Measurements from ENCODE around the gene NATD1. TPM values are rescaled to one million over a fixed set of nuclear protein-coding genes. Genes with fewer than 3 reads are reported as not detected.
A peak's percentile ranks its signal among the peaks of the same experiment; 100 is the strongest.

NATD1 gene, protein sequence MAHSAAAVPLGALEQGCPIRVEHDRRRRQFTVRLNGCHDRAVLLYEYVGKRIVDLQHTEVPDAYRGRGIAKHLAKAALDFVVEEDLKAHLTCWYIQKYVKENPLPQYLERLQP
- polyA plus RNA-seq: 1 to 10 TPM; 2.3 to 3.2 TPM

DNA sequence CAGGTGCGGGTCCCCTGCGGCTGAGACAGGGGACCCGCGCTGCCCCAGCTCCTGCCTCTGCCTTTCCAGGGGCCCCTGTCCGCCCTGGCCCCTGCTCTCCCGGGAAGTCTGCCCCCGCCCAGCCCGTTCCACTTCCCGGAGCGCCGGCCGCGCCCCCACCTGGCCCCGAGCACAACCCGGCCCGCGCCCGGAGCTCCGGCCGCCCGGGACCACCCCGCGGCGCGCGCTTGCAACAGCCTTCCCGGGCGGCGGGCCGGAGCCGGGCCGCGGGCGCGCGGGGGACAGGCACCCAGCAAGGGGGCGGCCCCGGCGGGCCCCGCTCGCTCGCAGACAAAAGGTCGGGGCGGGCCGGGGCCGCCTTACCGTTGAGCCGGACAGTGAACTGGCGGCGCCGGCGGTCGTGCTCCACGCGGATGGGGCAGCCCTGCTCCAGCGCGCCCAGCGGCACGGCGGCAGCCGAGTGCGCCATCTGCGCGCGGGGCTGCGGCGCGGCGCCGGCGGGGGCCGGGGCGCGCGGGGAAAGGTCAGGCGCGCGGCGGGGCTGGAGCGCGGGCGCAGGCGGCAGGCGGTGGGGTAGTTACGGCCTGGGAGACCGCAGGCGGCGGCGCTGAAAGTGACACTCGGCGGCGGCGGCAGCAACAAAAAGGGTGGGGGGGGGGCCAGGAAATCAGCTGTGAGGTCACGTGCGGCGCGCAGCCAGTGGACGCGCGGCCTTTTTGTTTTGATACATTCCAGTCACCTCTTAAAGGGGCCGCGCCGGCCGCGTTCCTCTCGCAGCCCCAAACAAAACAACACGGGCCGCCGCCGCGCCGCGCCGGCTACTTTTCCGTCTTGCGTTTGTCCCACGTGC, at the start of gene NATD1:
Gene NATD1 (minus strand): TSS at position 615 of the 850 bp plus-strand sequence. CDS start 146 bp downstream, at position 469.
- 0 to 1% methylated on average over 56 to 117 of the region's 117 CpGs for WGBS, 2 donors
- Histone ChIP-seq H3K27ac (ENCODE audit: low read depth in 2 of 2, low read length in 1 of 2) (peak within 1 kb of the TSS; percentile 57 to 85), H3K27me3 (ENCODE audit: control insufficient read depth in 1 of 2, insufficient read depth in 2 of 2, low read length in 2 of 2) (no peaks in the 10 kb centered on the region), H3K36me3 (ENCODE audit: control insufficient read depth in 2 of 2, insufficient read depth in 2 of 2, low read length in 1 of 2) (no peaks in the 10 kb centered on the region), H3K4me1 (ENCODE audit: control insufficient read depth in 2 of 2, insufficient read depth in 2 of 2, low read length in 1 of 2) (peaks cover 2 to 7% of the 10 kb centered on the region in 2 donors), H3K9me3 (ENCODE audit: control insufficient read depth in 2 of 2, insufficient read depth in 1 of 2, low read depth in 1 of 2, low read length in 1 of 2) (no peaks in the 10 kb centered on the region), H3K4me3 (ENCODE audit: low read depth in 1 of 2, low read length in 2 of 2) (peak within 1 kb of the TSS; percentile 54 to 85)

DNA sequence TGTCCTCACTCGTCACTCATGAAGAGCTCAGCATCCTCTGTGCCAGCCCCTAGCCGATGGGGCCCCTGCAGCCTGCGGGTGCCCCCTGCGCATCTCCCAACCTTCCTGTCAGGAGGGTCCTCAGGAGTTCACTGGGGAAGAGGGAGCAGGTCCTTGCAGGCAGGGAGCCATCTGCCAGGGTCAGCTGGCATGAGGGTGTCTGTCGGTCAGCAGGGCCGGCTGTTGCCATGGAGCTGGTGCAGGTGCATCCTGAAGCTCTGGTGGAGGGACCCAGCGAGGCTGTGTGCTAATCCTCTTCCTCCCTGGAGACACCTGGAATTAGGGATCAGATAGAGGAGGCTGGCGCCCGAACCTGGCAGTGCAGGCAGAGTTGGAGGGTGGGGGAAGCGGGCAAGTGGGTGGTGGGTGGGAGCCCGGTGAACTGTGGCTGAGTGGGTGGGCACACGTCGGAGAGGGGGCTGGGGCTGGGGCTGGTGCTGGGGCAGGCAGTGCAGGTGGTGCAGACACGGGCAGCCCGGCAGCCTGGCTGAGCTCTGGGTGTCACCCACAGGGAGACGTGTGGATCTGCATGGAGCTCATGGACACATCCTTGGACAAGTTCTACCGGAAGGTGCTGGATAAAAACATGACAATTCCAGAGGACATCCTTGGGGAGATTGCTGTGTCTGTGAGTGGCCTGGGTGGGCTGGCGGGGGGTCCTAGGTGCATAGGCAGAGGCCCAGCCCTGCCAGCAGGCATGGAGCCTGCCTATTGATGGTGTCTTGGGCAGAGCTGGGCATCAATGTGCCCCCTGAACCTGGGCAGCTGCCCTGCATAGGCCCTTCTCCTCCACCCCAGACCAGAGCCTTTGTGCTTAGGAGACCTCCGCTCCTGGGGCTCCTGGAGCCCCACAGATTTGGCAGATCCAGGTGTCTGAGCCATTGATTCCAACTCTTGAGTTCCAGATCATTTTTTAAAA, 48.7 kb upstream of the NATD1 start:
- WGBS, 2 donors: 71 to 72% methylated on average over 19 of the region's 19 CpGs

GRCh38 chr17:21300601-21301571, 47.7 kb upstream of the NATD1 start:
- H3K27me3 ChIP-seq (ENCODE audit: control insufficient read depth in 1 of 2, insufficient read depth in 2 of 2, low read length in 2 of 2): no peaks in the 10 kb centered on the region
- peaks cover 3 to 8% of the 10 kb centered on the region in 2 donors for H3K4me1 ChIP-seq (ENCODE audit: control insufficient read depth in 2 of 2, insufficient read depth in 2 of 2, low read length in 1 of 2)
- H3K9me3 ChIP-seq (ENCODE audit: control insufficient read depth in 2 of 2, insufficient read depth in 1 of 2, low read depth in 1 of 2, low read length in 1 of 2): peaks cover 0 to 6% of the 10 kb centered on the region in 2 donors
- H3K27ac ChIP-seq (ENCODE audit: low read depth in 2 of 2, low read length in 1 of 2): no peak overlapping the region
- peaks cover 0 to 51% of the 10 kb centered on the region in 2 donors for H3K36me3 ChIP-seq (ENCODE audit: control insufficient read depth in 2 of 2, insufficient read depth in 2 of 2, low read length in 1 of 2)
- no peak overlapping the region for H3K4me3 ChIP-seq (ENCODE audit: low read depth in 1 of 2, low read length in 2 of 2)
- 76% methylated on average over 31 of the region's 31 CpGs for WGBS, 2 donors

More for the DNA sequence above, 48.7 kb upstream of the NATD1 start:
- Histone ChIP-seq H3K27me3 (ENCODE audit: control insufficient read depth in 1 of 2, insufficient read depth in 2 of 2, low read length in 2 of 2) (no peaks in the 10 kb centered on the region), H3K4me3 (ENCODE audit: low read depth in 1 of 2, low read length in 2 of 2) (no peak overlapping the region), H3K36me3 (ENCODE audit: control insufficient read depth in 2 of 2, insufficient read depth in 2 of 2, low read length in 1 of 2) (peaks cover 0 to 53% of the 10 kb centered on the region in 2 donors), H3K4me1 (ENCODE audit: control insufficient read depth in 2 of 2, insufficient read depth in 2 of 2, low read length in 1 of 2) (peaks cover under 1 to 4% of the 10 kb centered on the region in 2 donors), H3K27ac (ENCODE audit: low read depth in 2 of 2, low read length in 1 of 2) (no peak overlapping the region), H3K9me3 (ENCODE audit: control insufficient read depth in 2 of 2, insufficient read depth in 1 of 2, low read depth in 1 of 2, low read length in 1 of 2) (peaks cover 0 to 6% of the 10 kb centered on the region in 2 donors)

DNA sequence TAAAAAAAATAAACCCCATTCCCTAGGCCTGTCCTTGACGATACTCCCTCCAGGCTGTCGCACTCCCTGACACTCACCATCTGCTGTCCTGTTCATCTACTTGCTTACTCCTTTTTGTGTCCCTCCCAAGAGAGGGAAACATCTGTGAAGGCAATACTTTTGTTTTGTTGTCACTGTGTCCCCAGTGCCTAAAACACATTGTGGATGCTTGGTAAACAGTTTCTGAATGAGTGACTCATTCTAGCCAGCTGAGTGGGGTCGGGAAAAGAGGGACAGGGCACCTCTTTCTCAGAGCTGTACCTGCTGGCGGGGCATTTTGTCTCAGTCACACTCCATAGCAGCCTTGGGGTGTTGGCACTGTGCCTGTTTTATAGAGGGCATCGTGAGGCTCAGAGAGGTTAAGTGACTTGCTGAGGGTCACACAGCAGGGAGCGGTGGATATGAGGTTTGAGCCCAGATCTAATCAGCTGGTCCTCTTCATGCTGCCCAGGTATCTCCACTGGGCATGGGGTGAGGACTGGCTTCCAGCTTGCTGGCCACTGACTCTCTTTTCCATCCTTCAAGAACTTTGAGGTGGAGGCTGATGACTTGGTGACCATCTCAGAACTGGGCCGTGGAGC, 46.9 kb upstream of the NATD1 start:
- Histone ChIP-seq H3K36me3 (ENCODE audit: control insufficient read depth in 2 of 2, insufficient read depth in 2 of 2, low read length in 1 of 2) (peaks cover 0 to 51% of the 10 kb centered on the region in 2 donors), H3K4me3 (ENCODE audit: low read depth in 1 of 2, low read length in 2 of 2) (no peak overlapping the region)
- 58 to 62% methylated on average over 7 of the region's 7 CpGs for WGBS, 2 donors

DNA sequence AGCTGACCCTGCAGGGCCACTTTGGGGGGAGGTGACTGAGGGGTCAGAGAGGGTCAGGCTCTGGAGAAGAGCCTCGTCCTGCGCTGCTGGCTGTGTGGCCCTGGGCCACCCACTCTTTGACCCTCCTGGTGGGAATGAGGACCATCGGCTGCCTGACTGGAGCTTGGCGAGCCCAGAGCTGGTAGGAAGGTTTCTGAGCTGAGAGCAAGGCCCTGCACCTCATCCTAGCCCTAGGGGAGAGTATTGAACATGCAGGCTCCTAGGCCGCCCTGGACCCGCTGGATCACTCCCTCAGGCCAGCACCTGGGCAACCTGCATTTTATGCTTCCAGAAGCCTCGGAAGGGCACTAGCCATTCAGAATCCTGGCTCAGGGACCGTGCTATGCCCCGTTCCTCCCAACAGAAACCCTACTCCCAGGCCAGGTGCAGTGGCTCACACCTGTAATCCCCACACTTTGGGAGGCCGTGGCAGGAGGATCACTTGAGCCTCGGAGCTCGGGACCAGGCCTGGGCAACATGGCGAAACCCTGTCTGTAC, 45.8 kb upstream of the NATD1 start:
- Histone ChIP-seq H3K27ac (ENCODE audit: low read depth in 2 of 2, low read length in 1 of 2) (no peak overlapping the region), H3K4me1 (ENCODE audit: control insufficient read depth in 2 of 2, insufficient read depth in 2 of 2, low read length in 1 of 2) (peaks cover 9 to 13% of the 10 kb centered on the region in 2 donors), H3K9me3 (ENCODE audit: control insufficient read depth in 2 of 2, insufficient read depth in 1 of 2, low read depth in 1 of 2, low read length in 1 of 2) (peaks cover 0 to 3% of the 10 kb centered on the region in 2 donors), H3K27me3 (ENCODE audit: control insufficient read depth in 1 of 2, insufficient read depth in 2 of 2, low read length in 2 of 2) (no peaks in the 10 kb centered on the region), H3K36me3 (ENCODE audit: control insufficient read depth in 2 of 2, insufficient read depth in 2 of 2, low read length in 1 of 2) (peaks cover 0 to 45% of the 10 kb centered on the region in 2 donors), H3K4me3 (ENCODE audit: low read depth in 1 of 2, low read length in 2 of 2) (no peak overlapping the region)
- WGBS, 2 donors: 55 to 70% methylated on average over 13 of the region's 13 CpGs

More for the DNA sequence above, 46.9 kb upstream of the NATD1 start:
- Histone ChIP-seq H3K27ac (ENCODE audit: low read depth in 2 of 2, low read length in 1 of 2) (no peak overlapping the region), H3K27me3 (ENCODE audit: control insufficient read depth in 1 of 2, insufficient read depth in 2 of 2, low read length in 2 of 2) (no peaks in the 10 kb centered on the region), H3K4me1 (ENCODE audit: control insufficient read depth in 2 of 2, insufficient read depth in 2 of 2, low read length in 1 of 2) (peaks cover 5 to 13% of the 10 kb centered on the region in 2 donors), H3K9me3 (ENCODE audit: control insufficient read depth in 2 of 2, insufficient read depth in 1 of 2, low read depth in 1 of 2, low read length in 1 of 2) (peaks cover 0 to 6% of the 10 kb centered on the region in 2 donors)

DNA sequence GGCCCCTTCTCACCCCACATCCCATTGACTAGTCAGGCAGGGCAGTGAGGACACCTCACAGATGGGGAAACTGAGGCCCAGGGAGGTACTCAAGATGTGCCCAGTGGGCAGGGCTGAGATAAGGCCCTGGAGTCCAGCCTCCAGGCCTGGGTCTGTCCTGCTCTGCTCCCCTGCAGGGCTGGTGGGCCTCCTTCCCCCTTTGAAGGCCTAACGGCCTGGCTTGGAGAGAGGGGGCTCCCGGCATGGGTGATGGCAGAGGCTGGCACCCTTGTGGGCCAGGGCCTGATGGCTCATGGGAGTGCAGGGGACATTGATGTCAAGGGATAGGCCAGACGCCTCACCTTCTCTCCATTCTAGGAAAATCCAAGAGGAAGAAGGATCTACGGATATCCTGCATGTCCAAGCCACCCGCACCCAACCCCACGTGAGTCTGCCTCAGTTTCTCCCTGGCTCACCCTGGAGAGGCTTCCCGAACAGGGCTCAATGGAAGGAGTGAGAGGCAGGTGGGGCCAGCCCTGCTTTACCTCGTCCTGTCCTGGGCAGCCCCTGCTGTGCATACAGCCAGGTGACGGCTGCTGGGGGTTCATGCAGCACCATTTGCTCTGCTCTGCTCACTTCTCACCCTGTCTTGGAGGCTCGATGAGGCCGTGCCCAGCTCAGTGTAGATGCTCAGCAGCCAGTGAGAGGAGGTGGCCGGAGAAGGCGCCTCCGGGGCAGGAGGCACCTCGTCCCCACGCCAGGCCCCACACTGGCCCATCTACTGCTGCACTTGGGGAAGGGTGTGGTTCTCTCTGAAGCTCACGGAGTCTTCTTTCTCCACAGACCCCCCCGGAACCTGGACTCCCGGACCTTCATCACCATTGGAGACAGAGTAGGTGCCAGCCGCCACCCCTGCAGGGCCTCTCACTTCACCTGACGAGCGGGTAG, 45.1 kb upstream of the NATD1 start:
- Histone ChIP-seq H3K27ac (ENCODE audit: low read depth in 2 of 2, low read length in 1 of 2) (no peak overlapping the region), H3K4me3 (ENCODE audit: low read depth in 1 of 2, low read length in 2 of 2) (no peak overlapping the region), H3K4me1 (ENCODE audit: control insufficient read depth in 2 of 2, insufficient read depth in 2 of 2, low read length in 1 of 2) (peaks cover 9 to 13% of the 10 kb centered on the region in 2 donors), H3K9me3 (ENCODE audit: control insufficient read depth in 2 of 2, insufficient read depth in 1 of 2, low read depth in 1 of 2, low read length in 1 of 2) (peaks cover 0 to 7% of the 10 kb centered on the region in 2 donors), H3K36me3 (ENCODE audit: control insufficient read depth in 2 of 2, insufficient read depth in 2 of 2, low read length in 1 of 2) (peaks cover 0 to 43% of the 10 kb centered on the region in 2 donors), H3K27me3 (ENCODE audit: control insufficient read depth in 1 of 2, insufficient read depth in 2 of 2, low read length in 2 of 2) (no peaks in the 10 kb centered on the region)
- WGBS, 2 donors: 76 to 77% methylated on average over 22 of the region's 22 CpGs

- Histone ChIP-seq H3K4me1 (ENCODE audit: control insufficient read depth in 2 of 2, insufficient read depth in 2 of 2, low read length in 1 of 2) (peaks cover 9 to 13% of the 10 kb centered on the region in 2 donors), H3K27me3 (ENCODE audit: control insufficient read depth in 1 of 2, insufficient read depth in 2 of 2, low read length in 2 of 2) (no peaks in the 10 kb centered on the region), H3K9me3 (ENCODE audit: control insufficient read depth in 2 of 2, insufficient read depth in 1 of 2, low read depth in 1 of 2, low read length in 1 of 2) (peaks cover 0 to 8% of the 10 kb centered on the region in 2 donors), H3K4me3 (ENCODE audit: low read depth in 1 of 2, low read length in 2 of 2) (no peak overlapping the region), H3K27ac (ENCODE audit: low read depth in 2 of 2, low read length in 1 of 2) (no peak overlapping the region), H3K36me3 (ENCODE audit: control insufficient read depth in 2 of 2, insufficient read depth in 2 of 2, low read length in 1 of 2) (peaks cover 0 to 39% of the 10 kb centered on the region in 2 donors)
- WGBS, 2 donors: 55 to 64% methylated on average over 10 of the region's 10 CpGs
Observed at GRCh38 chr17:21297597-21297996, 44.4 kb upstream of the NATD1 start.
